OCI-M1 (cell line): ENCODE data around the gene MIA.
"Not testable (repeated sequence)": the region's sequence is repeated elsewhere in the genome, so short reads cannot be mapped to it uniquely, and the experiment has no call there.

Source experiments
- DNase-seq: peaks from one replicate; lab custom pipeline; 2025; lab: John Stamatoyannopoulos, UW

The MIA gene

GRCh38 chr19:40750874-40751537 is 24.3 kb upstream of the MIA start, which contains the start of gene SNRPA:
TSS of gene SNRPA (plus strand) at chr19:40751203. CDS start at chr19:40751409, 206 bp downstream.
- DNase-seq, result peak; percentile 99

- no peak for DNase-seq
Measured at GRCh38 chr19:40752257-40752781, 23.0 kb upstream of the MIA start.

- DNase-seq, result no peak
Measured at GRCh38 chr19:40754611-40755247, 20.6 kb upstream of the MIA start.

GRCh38 chr19:40755248-40755624 is 20.1 kb upstream of the MIA start:
- DNase-seq, result no peak

GRCh38 chr19:40755791-40756190 is 19.5 kb upstream of the MIA start:
- DNase-seq, result no peak

- DNase-seq, result no peak
Measured at GRCh38 chr19:40756502-40757110, 18.7 kb upstream of the MIA start.

- DNase-seq, result no peak
Measured at GRCh38 chr19:40758491-40758890, 16.8 kb upstream of the MIA start.

GRCh38 chr19:40759352-40759751 is 16.0 kb upstream of the MIA start:
- DNase-seq, result no peak

GRCh38 chr19:40762754-40763470 is 12.4 kb upstream of the MIA start:
- DNase-seq, result no peak

- no peak for DNase-seq
Measured at GRCh38 chr19:40763526-40763925, 11.8 kb upstream of the MIA start.

- no peak for DNase-seq
Measured at GRCh38 chr19:40763963-40764362, 11.4 kb upstream of the MIA start.

GRCh38 chr19:40766385-40766784 is 8.9 kb upstream of the MIA start:
- DNase-seq, result not testable (repeated sequence)

GRCh38 chr19:40768869-40769268 is 6.5 kb upstream of the MIA start:
- no peak for DNase-seq

- peak; percentile 63 for DNase-seq
Measured at GRCh38 chr19:40771101-40771862, 4.0 kb upstream of the MIA start.

GRCh38 chr19:40775632-40776022 is 306 bp downstream of the MIA start:
- no peak for DNase-seq

- DNase-seq, result no peak
Measured at GRCh38 chr19:40776364-40776763, 1.0 kb downstream of the MIA start.

GRCh38 chr19:40776932-40777644 is 1.8 kb downstream of the MIA start:
- peak; percentile 99 for DNase-seq

- DNase-seq, result no peak
Measured at GRCh38 chr19:40777645-40777936, 2.3 kb downstream of the MIA start.

GRCh38 chr19:40777937-40778705 is 2.8 kb downstream of the MIA start, which contains the start of gene RAB4B:
TSS of gene RAB4B (plus strand) at chr19:40778247. CDS start at chr19:40778376, 129 bp downstream.
- DNase-seq, result peak; percentile 100

GRCh38 chr19:40778706-40779284 is 3.5 kb downstream of the MIA start:
- peak; percentile 77 for DNase-seq
